Measurements from ENCODE around the gene RAD9A.

RAD9A gene

GRCh38 chr11:67364783-67365722, 26.7 kb upstream of the RAD9A start:
- TF ChIP-seq CTCF (IDR thresholded peaks at IDR 0.05; ENCODE audit: low read depth, low read length) = no peak

GRCh38 chr11:67365736-67366444, 25.9 kb upstream of the RAD9A start:
- H3K4me3 ChIP-seq (ENCODE audit: low read depth, low read length) = no peak overlapping the region
- no peak for TF ChIP-seq CTCF (IDR thresholded peaks at IDR 0.05; ENCODE audit: low read depth, low read length)

More at GRCh38 chr11:67364783-67365722, 26.7 kb upstream of the RAD9A start:
- H3K4me3 ChIP-seq (ENCODE audit: low read depth, low read length) = no peak overlapping the region

- TF ChIP-seq CTCF (IDR thresholded peaks at IDR 0.05; ENCODE audit: low read depth, low read length) = no peak
These were observed 25.2 kb upstream of the RAD9A start for GRCh38 chr11:67366546-67366945.

DNA sequence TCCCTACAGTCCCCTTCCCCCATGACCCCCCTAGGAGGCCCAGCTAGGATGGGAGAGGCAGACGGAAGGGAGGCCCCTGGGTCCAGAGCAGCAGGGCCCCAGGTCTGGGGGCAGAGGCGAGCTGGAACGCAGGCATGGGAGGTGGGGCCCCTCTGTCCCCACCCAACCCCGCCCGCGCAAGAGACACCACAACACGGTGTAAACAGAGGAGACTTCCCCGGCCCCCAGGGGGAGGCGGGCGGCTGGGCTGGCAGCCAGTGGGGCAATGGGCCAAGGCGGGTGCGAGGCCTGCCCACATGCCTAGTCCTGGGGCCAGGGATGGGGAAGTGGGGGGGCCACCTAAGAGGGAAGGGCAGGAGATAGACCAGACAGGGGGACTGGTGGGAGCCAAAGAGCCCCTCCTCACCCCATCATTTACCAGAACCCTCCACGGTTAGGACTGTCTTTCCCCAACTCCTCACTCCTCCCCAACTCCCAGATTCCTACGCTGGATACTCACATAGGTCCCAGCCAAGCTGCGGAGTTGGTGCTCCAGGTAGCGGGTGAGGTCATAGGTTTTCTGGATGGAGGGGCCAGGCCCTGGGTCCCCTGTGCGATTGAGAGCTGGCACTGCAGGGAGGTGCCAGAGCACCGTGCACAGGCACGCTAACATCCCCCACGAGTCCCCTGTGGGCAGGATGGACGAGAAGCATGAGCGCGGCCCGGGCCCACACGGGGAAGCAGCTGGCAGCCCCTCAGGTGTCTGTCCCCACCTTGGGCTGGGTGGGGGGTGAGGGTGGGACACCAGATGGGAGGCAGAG, 24.6 kb upstream of the RAD9A start:
- H3K4me3 ChIP-seq (ENCODE audit: low read depth, low read length) = no peak overlapping the region
- TF ChIP-seq CTCF (IDR thresholded peaks at IDR 0.05; ENCODE audit: low read depth, low read length) = no peak

More at GRCh38 chr11:67366546-67366945, 25.2 kb upstream of the RAD9A start:
- no peak overlapping the region for H3K4me3 ChIP-seq (ENCODE audit: low read depth, low read length)

DNA sequence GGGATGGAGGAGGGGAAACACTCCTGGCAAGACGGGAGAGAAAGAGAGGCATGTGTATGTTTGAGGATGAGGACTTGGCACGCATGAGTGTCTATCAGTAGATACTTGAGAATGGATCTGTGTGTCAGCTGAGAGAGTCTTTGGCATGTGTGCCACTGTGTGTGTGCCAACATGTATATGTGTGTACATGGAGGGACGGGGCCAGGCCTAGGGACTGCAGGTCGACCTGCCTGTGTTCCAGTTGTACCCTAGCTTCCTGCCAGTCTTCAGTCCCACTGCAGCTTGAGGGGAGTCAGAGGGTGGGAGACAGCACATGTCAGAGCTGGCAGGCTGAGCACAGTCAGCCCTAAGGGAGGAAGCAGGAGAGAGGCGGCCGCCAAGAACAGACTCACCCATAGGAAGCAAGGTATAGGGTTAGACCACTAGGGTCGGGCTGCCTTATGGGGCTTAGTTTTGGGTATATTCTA, 24.0 kb upstream of the RAD9A start:
- TF ChIP-seq CTCF (IDR thresholded peaks at IDR 0.05; ENCODE audit: low read depth, low read length) = no peak
- H3K4me3 ChIP-seq (ENCODE audit: low read depth, low read length) = no peak overlapping the region

GRCh38 chr11:67368621-67369020, 23.2 kb upstream of the RAD9A start:
- H3K4me3 ChIP-seq (ENCODE audit: low read depth, low read length) = no peak overlapping the region
- no peak for TF ChIP-seq CTCF (IDR thresholded peaks at IDR 0.05; ENCODE audit: low read depth, low read length)
